ENCODE results near the gene NBAS.
A peak's percentile ranks its signal among the peaks of the same experiment; 100 is the strongest.

The NBAS gene

GRCh38 chr2:15122915-15123314, 438.2 kb downstream of the NBAS start:
- no CpG with 5 or more reads among the region's 2 CpGs for WGBS (ENCODE audit: extremely low coverage, insufficient coverage, low lambda C conversion rate)
- H3K27me3 ChIP-seq (ENCODE audit: insufficient read depth, low read length, poor library complexity) = no peaks in the 10 kb centered on the region

GRCh38 chr2:15120631-15121030, 440.5 kb downstream of the NBAS start:
- no peak overlapping the region for H3K4ac ChIP-seq (ENCODE audit: low read depth, low read length)
- no CpG with 5 or more reads among the region's 6 CpGs for WGBS (ENCODE audit: extremely low coverage, insufficient coverage, low lambda C conversion rate)
- H2BK120ac ChIP-seq (ENCODE audit: low read depth, low read length) = no peak overlapping the region
- no peak overlapping the region for H3K56ac ChIP-seq (ENCODE audit: low read length)
- H3K4me3 ChIP-seq (ENCODE audit: low read length) = no peak overlapping the region
- H3K18ac ChIP-seq (ENCODE audit: low read length) = no peak overlapping the region
- no peaks in the 10 kb centered on the region for H3K27me3 ChIP-seq (ENCODE audit: insufficient read depth, low read length, poor library complexity)
- H3K23ac ChIP-seq (ENCODE audit: low read length) = no peak overlapping the region
- H3K4me2 ChIP-seq (ENCODE audit: low read length) = no peak overlapping the region
- H3K79me2 ChIP-seq (ENCODE audit: control insufficient read depth, insufficient read depth, low read length) = no peaks in the 10 kb centered on the region
- H4K8ac ChIP-seq (ENCODE audit: low read depth, low read length) = no peak overlapping the region
- no peaks in the 10 kb centered on the region for H3K79me1 ChIP-seq (ENCODE audit: low read length)
- no peak overlapping the region for H4K5ac ChIP-seq (ENCODE audit: low read length)
- no peaks in the 10 kb centered on the region for H3K36me3 ChIP-seq (ENCODE audit: control insufficient read depth, insufficient read depth, low read length)
- DNase-seq = no peak
- no peak overlapping the region for H3K9ac ChIP-seq (ENCODE audit: low read length)
- H3K4me1 ChIP-seq (ENCODE audit: control insufficient read depth, low read depth, low read length) = peaks cover 3% of the 10 kb centered on the region
- H3K27ac ChIP-seq (ENCODE audit: low read depth, low read length) = no peak overlapping the region
- no peak overlapping the region for H2AK5ac ChIP-seq (ENCODE audit: low read length)
- no peak overlapping the region for H2BK15ac ChIP-seq (replicated peaks; ENCODE audit: low read depth)
- H2BK5ac ChIP-seq (ENCODE audit: low read length) = no peak overlapping the region

More at GRCh38 chr2:15122915-15123314, 438.2 kb downstream of the NBAS start:
- Histone ChIP-seq H3K23ac (ENCODE audit: low read length) (no peak overlapping the region), H2AK5ac (ENCODE audit: low read length) (no peak overlapping the region), H3K36me3 (ENCODE audit: control insufficient read depth, insufficient read depth, low read length) (no peaks in the 10 kb centered on the region), H4K5ac (ENCODE audit: low read length) (no peak overlapping the region), H2BK120ac (ENCODE audit: low read depth, low read length) (no peak overlapping the region), H4K8ac (ENCODE audit: low read depth, low read length) (no peak overlapping the region), H3K27ac (ENCODE audit: low read depth, low read length) (no peak overlapping the region), H3K4ac (ENCODE audit: low read depth, low read length) (no peak overlapping the region), H3K4me2 (ENCODE audit: low read length) (no peak overlapping the region), H3K9ac (ENCODE audit: low read length) (no peak overlapping the region), H3K79me1 (ENCODE audit: low read length) (no peaks in the 10 kb centered on the region), H3K4me3 (ENCODE audit: low read length) (no peak overlapping the region), H2BK15ac (replicated peaks; ENCODE audit: low read depth) (no peak overlapping the region), H3K56ac (ENCODE audit: low read length) (no peak overlapping the region), H3K79me2 (ENCODE audit: control insufficient read depth, insufficient read depth, low read length) (no peaks in the 10 kb centered on the region), H3K4me1 (ENCODE audit: control insufficient read depth, low read depth, low read length) (peaks cover 3% of the 10 kb centered on the region), H2BK5ac (ENCODE audit: low read length) (no peak overlapping the region), H3K18ac (ENCODE audit: low read length) (no peak overlapping the region)
- DNase-seq = no peak

GRCh38 chr2:15119722-15120175, 441.4 kb downstream of the NBAS start:
- no CpG with 5 or more reads among the region's 4 CpGs for WGBS (ENCODE audit: extremely low coverage, insufficient coverage, low lambda C conversion rate)
- no peak overlapping the region for H3K4ac ChIP-seq (ENCODE audit: low read depth, low read length)

GRCh38 chr2:15117409-15118050, 443.6 kb downstream of the NBAS start:
- H3K79me1 ChIP-seq (ENCODE audit: low read length) = no peaks in the 10 kb centered on the region
- no peak overlapping the region for H3K27ac ChIP-seq (ENCODE audit: low read depth, low read length)
- no peak overlapping the region for H3K9ac ChIP-seq (ENCODE audit: low read length)
- H3K79me2 ChIP-seq (ENCODE audit: control insufficient read depth, insufficient read depth, low read length) = no peaks in the 10 kb centered on the region
- no peak overlapping the region for H2BK15ac ChIP-seq (replicated peaks; ENCODE audit: low read depth)
- H3K56ac ChIP-seq (ENCODE audit: low read length) = no peak overlapping the region
- no peak for DNase-seq
- no peak overlapping the region for H2BK5ac ChIP-seq (ENCODE audit: low read length)
- no peak overlapping the region for H2AK5ac ChIP-seq (ENCODE audit: low read length)
- H3K4me3 ChIP-seq (ENCODE audit: low read length) = no peak overlapping the region
- H3K4me2 ChIP-seq (ENCODE audit: low read length) = no peak overlapping the region
- H3K36me3 ChIP-seq (ENCODE audit: control insufficient read depth, insufficient read depth, low read length) = no peaks in the 10 kb centered on the region
- no peak overlapping the region for H4K8ac ChIP-seq (ENCODE audit: low read depth, low read length)
- no peak overlapping the region for H3K18ac ChIP-seq (ENCODE audit: low read length)
- H3K4ac ChIP-seq (ENCODE audit: low read depth, low read length) = no peak overlapping the region
- H3K27me3 ChIP-seq (ENCODE audit: insufficient read depth, low read length, poor library complexity) = no peaks in the 10 kb centered on the region
- no CpG with 5 or more reads among the region's 4 CpGs for WGBS (ENCODE audit: extremely low coverage, insufficient coverage, low lambda C conversion rate)
- H4K5ac ChIP-seq (ENCODE audit: low read length) = no peak overlapping the region
- peaks cover 3% of the 10 kb centered on the region for H3K4me1 ChIP-seq (ENCODE audit: control insufficient read depth, low read depth, low read length)
- no peak overlapping the region for H2BK120ac ChIP-seq (ENCODE audit: low read depth, low read length)
- no peak overlapping the region for H3K23ac ChIP-seq (ENCODE audit: low read length)

More at GRCh38 chr2:15119722-15120175, 441.4 kb downstream of the NBAS start:
- Histone ChIP-seq H2BK120ac (ENCODE audit: low read depth, low read length) (no peak overlapping the region), H3K79me2 (ENCODE audit: control insufficient read depth, insufficient read depth, low read length) (no peaks in the 10 kb centered on the region), H3K27me3 (ENCODE audit: insufficient read depth, low read length, poor library complexity) (no peaks in the 10 kb centered on the region), H4K8ac (ENCODE audit: low read depth, low read length) (no peak overlapping the region), H3K36me3 (ENCODE audit: control insufficient read depth, insufficient read depth, low read length) (no peaks in the 10 kb centered on the region), H3K56ac (ENCODE audit: low read length) (no peak overlapping the region), H3K9ac (ENCODE audit: low read length) (no peak overlapping the region), H3K4me3 (ENCODE audit: low read length) (no peak overlapping the region), H2AK5ac (ENCODE audit: low read length) (no peak overlapping the region), H2BK5ac (ENCODE audit: low read length) (no peak overlapping the region), H3K4me1 (ENCODE audit: control insufficient read depth, low read depth, low read length) (peaks cover 3% of the 10 kb centered on the region), H3K23ac (ENCODE audit: low read length) (no peak overlapping the region), H4K5ac (ENCODE audit: low read length) (no peak overlapping the region), H3K4me2 (ENCODE audit: low read length) (no peak overlapping the region), H3K27ac (ENCODE audit: low read depth, low read length) (no peak overlapping the region), H3K79me1 (ENCODE audit: low read length) (no peaks in the 10 kb centered on the region), H2BK15ac (replicated peaks; ENCODE audit: low read depth) (no peak overlapping the region), H3K18ac (ENCODE audit: low read length) (no peak overlapping the region)
- peak; percentile 65 for DNase-seq

All from mesendoderm (in vitro differentiated cells).